GM23248 (cell line): ENCODE measurements around the gene NME3. TPM values are rescaled to one million over a fixed set of nuclear protein-coding genes. Genes with fewer than 3 reads are reported as not detected.

ENCODE experiments used
- DNase-seq: peaks from one replicate; pipeline ENCODE4 v3.0.0-alpha.2; 2015
- H2AFZ ChIP-seq: fragments of 200-600 bp; sonication (generic); 2 replicates; pipeline ENCODE4 v1.6.1; 2016; ENCODE audit warnings: antibody characterized with exemption
- H3F3A ChIP-seq: fragments of 200-600 bp; sonication (generic); 2 replicates; pipeline ENCODE4 v1.6.1; 2016; ENCODE audit warnings: mild to moderate bottlenecking, antibody characterized with exemption, mixed run types; ENCODE audit not compliant: insufficient read depth
- H3K27ac ChIP-seq: fragments of 200-600 bp; sonication (generic); 2 replicates; pipeline ENCODE4 v1.5.1; 2016; ENCODE audit warnings: mild to moderate bottlenecking
- H3K27me3 ChIP-seq: fragments of 200-600 bp; sonication (generic); replicated peaks from 2 replicates; pipeline ENCODE4 v1.6.1; 2016; ENCODE audit warnings: mild to moderate bottlenecking; ENCODE audit not compliant: insufficient read depth
- H3K36me3 ChIP-seq: fragments of 200-600 bp; sonication (generic); 2 replicates; pipeline ENCODE4 v1.6.1; 2016; ENCODE audit warnings: low read depth, mild to moderate bottlenecking
- H3K4me1 ChIP-seq: fragments of 200-600 bp; sonication (generic); 2 replicates; pipeline ENCODE4 v1.6.1; 2016; ENCODE audit warnings: mild to moderate bottlenecking; ENCODE audit not compliant: insufficient read depth
- H3K4me2 ChIP-seq: fragments of 200-600 bp; sonication (generic); one replicate; pipeline ENCODE4 v1.6.1; 2016; ENCODE audit warnings: mild to moderate bottlenecking; ENCODE audit not compliant: unreplicated experiment
- H3K4me3 ChIP-seq: fragments of 200-600 bp; sonication (generic); 2 replicates; pipeline ENCODE4 v1.5.1; 2016; ENCODE audit warnings: mild to moderate bottlenecking
- H3K79me2 ChIP-seq: fragments of 200-600 bp; sonication (generic); 2 replicates; pipeline ENCODE4 v1.6.1; 2016; ENCODE audit warnings: mild to moderate bottlenecking; ENCODE audit not compliant: insufficient read depth
- H3K9ac ChIP-seq: fragments of 200-600 bp; sonication (generic); 2 replicates; pipeline ENCODE4 v1.6.1; 2016; ENCODE audit warnings: mild to moderate bottlenecking
- H3K9me2 ChIP-seq: fragments of 200-600 bp; sonication (generic); 2 replicates; pipeline ENCODE4 v1.6.1; 2016; ENCODE audit warnings: mixed run types, mild to moderate bottlenecking, moderate library complexity; ENCODE audit not compliant: insufficient read depth
- H3K9me3 ChIP-seq: fragments of 200-600 bp; sonication (generic); one replicate; pipeline ENCODE4 v1.6.1; 2017; ENCODE audit warnings: low read depth
- H4K20me1 ChIP-seq: fragments of 200-600 bp; sonication (generic); 2 replicates; pipeline ENCODE4 v1.6.0; 2016; ENCODE audit not compliant: insufficient read depth
- EZH2 ChIP-seq: fragments of 200-600 bp; sonication (generic); IDR thresholded peaks from 2 replicates; pipeline ENCODE4 v1.6.1; 2018; ENCODE audit warnings: antibody characterized with exemption, mild to moderate bottlenecking; ENCODE audit not compliant: insufficient read depth, poor library complexity, severe bottlenecking
- EZH2phosphoT487 ChIP-seq: fragments of 200-600 bp; sonication (generic); IDR thresholded peaks from 2 replicates; pipeline ENCODE4 v1.6.1; 2018; ENCODE audit warnings: antibody characterized with exemption, moderate library complexity, mild to moderate bottlenecking, low read depth; ENCODE audit not compliant: insufficient read depth
- WGBS, 2 experiments: methylation state at CpG; one replicate each; pipeline ENCODE4 v1.1.6; 2015 to 2017; ENCODE audit warnings: low lambda C conversion rate in 2 of 2, low coverage in 1 of 2; ENCODE audit errors: missing lambda C conversion rate in 2 of 2; 5-methylcytosine and 5-hydroxymethylcytosine counted together
- in situ Hi-C: fragments of 300-500 bp; cut with MboI; formaldehyde crosslinking; loops from 2 replicates; pipeline ENCODE4 v1.15.0; 2020
- polyA plus RNA-seq: library from polyadenylated mRNA; unstranded; fragments of >200 nt; fragmentation: Nextera tagmentation; extraction: Ambion mirVana; gene quantifications from 2 replicates; pipeline ENCODE4 v1.2.1, GENCODE V29; 2016
- total RNA-seq: library from RNA; depleted of rRNA; stranded (reverse); fragments of >200 nt; shearing (Covaris generic); gene quantifications from 2 replicates; pipeline ENCODE4 v1.2.3, GENCODE V29; 2014

The NME3 gene
- total and polyA plus RNA-seq, 2 experiments from 2014 or later = 45.3 to 55.4 TPM

- no peaks in the 10 kb centered on the region for H3K36me3 ChIP-seq
- H3K4me1 ChIP-seq = peaks cover 9% of the 10 kb centered on the region; the same call in 1 of the 2 replicates
- peak within 1 kb of the TSS; percentile 86 for H3K9ac ChIP-seq
- peak within 1 kb of the TSS; percentile 44 for H3K27ac ChIP-seq
- WGBS, 2 experiments = 1% methylated on average over 36 to 48 of the region's 53 CpGs
- H3K4me2 ChIP-seq = peak within 1 kb of the TSS; percentile 93
- H3K9me3 ChIP-seq = no peaks in the 10 kb centered on the region
- no peaks in the 10 kb centered on the region for H3K27me3 ChIP-seq
- peak; percentile 74 for DNase-seq
- peaks cover 11% of the 10 kb centered on the region; the same call in 1 of the 2 replicates for H3F3A ChIP-seq
- peaks cover 38% of the 10 kb centered on the region for H3K79me2 ChIP-seq
- no peaks in the 10 kb centered on the region for H4K20me1 ChIP-seq
- H3K4me3 ChIP-seq = peak within 1 kb of the TSS; percentile 86
- peak within 1 kb of the TSS; percentile 72 for H2AFZ ChIP-seq
- TF ChIP-seq EZH2phosphoT487 = no peak
- TF ChIP-seq EZH2 = no peak
- in situ Hi-C loops = no loop called here
- H3K9me2 ChIP-seq = no peaks in the 10 kb centered on the region
Observed at GRCh38 chr16:1772362-1772907, 1.1 kb upstream of the NME3 start, which contains the start of gene EME2. Gene EME2, plus strand, starts transcription at chr16:1772810. Its CDS starts 418 bp downstream, at chr16:1773228.

- peaks cover 11% of the 10 kb centered on the region; the same call in 1 of the 2 replicates for H3F3A ChIP-seq
- H2AFZ ChIP-seq = peak overlapping the region; percentile 17; the same call in 1 of the 2 replicates
- H3K27me3 ChIP-seq = no peaks in the 10 kb centered on the region
- no peaks in the 10 kb centered on the region for H4K20me1 ChIP-seq
- 2 to 3% methylated on average over 22 of the region's 22 CpGs for WGBS, 2 experiments
- peak overlapping the region; percentile 38 for H3K27ac ChIP-seq
- no peaks in the 10 kb centered on the region for H3K9me2 ChIP-seq
- TF ChIP-seq EZH2phosphoT487 (no peak), EZH2 (no peak)
- H3K9me3 ChIP-seq = no peaks in the 10 kb centered on the region
- peak overlapping the region; percentile 93 for H3K4me2 ChIP-seq
- peak overlapping the region; percentile 86 for H3K9ac ChIP-seq
- in situ Hi-C loops = no loop called here
- no peaks in the 10 kb centered on the region for H3K36me3 ChIP-seq
- peaks cover 38% of the 10 kb centered on the region for H3K79me2 ChIP-seq
- H3K4me1 ChIP-seq = peaks cover 9% of the 10 kb centered on the region; the same call in 1 of the 2 replicates
- peak overlapping the region; percentile 86 for H3K4me3 ChIP-seq
- DNase-seq = no peak
Observed at GRCh38 chr16:1771864-1772361, 570 bp upstream of the NME3 start.

- TF ChIP-seq EZH2 (no peak), EZH2phosphoT487 (no peak)
- no peaks in the 10 kb centered on the region for H3K36me3 ChIP-seq
- H3K9me3 ChIP-seq = no peaks in the 10 kb centered on the region
- peaks cover 9% of the 10 kb centered on the region; the same call in 1 of the 2 replicates for H3K4me1 ChIP-seq
- in situ Hi-C loops = no loop called here
- H2AFZ ChIP-seq = no peak overlapping the region
- H3K9ac ChIP-seq = peak overlapping the region; percentile 86
- no peaks in the 10 kb centered on the region for H3K9me2 ChIP-seq
- peaks cover 11% of the 10 kb centered on the region; the same call in 1 of the 2 replicates for H3F3A ChIP-seq
- 5 to 6% methylated on average over 60 to 62 of the region's 81 CpGs for WGBS, 2 experiments
- H3K27ac ChIP-seq = peak overlapping the region; percentile 57
- H4K20me1 ChIP-seq = no peaks in the 10 kb centered on the region
- H3K4me2 ChIP-seq = peak overlapping the region; percentile 93
- H3K27me3 ChIP-seq = no peaks in the 10 kb centered on the region
- H3K79me2 ChIP-seq = peaks cover 28% of the 10 kb centered on the region
- peak; percentile 94 for DNase-seq
- peak overlapping the region; percentile 86 for H3K4me3 ChIP-seq
Observed at GRCh38 chr16:1770328-1771187, 785 bp downstream of the NME3 start.

GRCh38 chr16:1769402-1770300 lies 1.7 kb downstream of the NME3 start:
- Histone ChIP-seq H3K27me3 (no peaks in the 10 kb centered on the region), H3K79me2 (peaks cover 19% of the 10 kb centered on the region), H3K9ac (peak overlapping the region; percentile 86), H3K4me1 (peaks cover 8% of the 10 kb centered on the region; the same call in 1 of the 2 replicates), H3K4me2 (peak overlapping the region; percentile 93), H3K27ac (peak overlapping the region; percentile 57), H3K4me3 (peak overlapping the region; percentile 86), H3F3A (peaks cover 11% of the 10 kb centered on the region; the same call in 1 of the 2 replicates), H3K36me3 (no peaks in the 10 kb centered on the region), H3K9me3 (no peaks in the 10 kb centered on the region), H2AFZ (no peak overlapping the region), H4K20me1 (no peaks in the 10 kb centered on the region), H3K9me2 (no peaks in the 10 kb centered on the region)
- WGBS, 2 experiments = 64 to 69% methylated on average over 19 to 23 of the region's 27 CpGs
- TF ChIP-seq EZH2 (no peak), EZH2phosphoT487 (no peak)
- DNase-seq = no peak
- in situ Hi-C loops = no loop called here
